Measurements from ENCODE around the gene PGAM2. TPM values are rescaled to one million over a fixed set of nuclear protein-coding genes. Genes with fewer than 3 reads are reported as not detected.

Gene PGAM2
- polyA plus RNA-seq, 3 donors = 0.13 TPM; not detected in 2

GRCh38 chr7:44087911-44088838, 22.8 kb upstream of the PGAM2 start:
- Mint-ChIP-seq H3K36me3 (no peaks in the 10 kb centered on the region), H3K27ac (no peak overlapping the region), H3K4me1 (no peaks in the 10 kb centered on the region), H3K4me3 (no peak overlapping the region), H3K27me3 (ENCODE audit: low read depth in 3 of 3) (peaks cover 0 to 8% (median 5%) of the 10 kb centered on the region in 3 donors), H3K9me3 (peaks cover 0 to 3% (median 0%) of the 10 kb centered on the region in 7 donors)
- no peaks in the 10 kb centered on the region for H3K36me3 ChIP-seq (replicated peaks in 1 of 2; ENCODE audit: control insufficient read depth in 1 of 2, insufficient read depth in 2 of 2, low read length in 2 of 2)
- 85% methylated on average over 16 of the region's 20 CpGs for WGBS (ENCODE audit: insufficient coverage)
- H3K4me3 ChIP-seq (replicated peaks in 1 of 3; ENCODE audit: low read depth in 2 of 3, low read length in 3 of 3) = no peak overlapping the region
- H3K9me3 ChIP-seq (replicated peaks in 1 of 2; ENCODE audit: control insufficient read depth in 1 of 2, insufficient read depth in 1 of 2, low read length in 2 of 2) = no peaks in the 10 kb centered on the region
- H3K4me1 ChIP-seq (ENCODE audit: control insufficient read depth in 1 of 2, insufficient read depth in 2 of 2, low read length in 2 of 2) = no peaks in the 10 kb centered on the region
- intact Hi-C loops (cut with micrococcal nuclease) = loop anchor here in 1 of 2 donors (10.0 kb wide), 1 partner anchor 63 kb away; no protein-coding TSS in a partner anchor
- DNase-seq = no peak
- H3K9ac ChIP-seq (ENCODE audit: insufficient read depth, low read length, poor library complexity, severe bottlenecking) = no peak overlapping the region
- H3K27me3 ChIP-seq (ENCODE audit: control insufficient read depth in 2 of 2, insufficient read depth in 2 of 2, low read length in 2 of 2) = no peaks in the 10 kb centered on the region
- no peaks in the 10 kb centered on the region for H3K79me2 ChIP-seq (ENCODE audit: insufficient read depth, low read length)
- no peaks in the 10 kb centered on the region for H4K20me1 ChIP-seq (ENCODE audit: insufficient read depth, low read length)
- no peak overlapping the region for H3K27ac ChIP-seq (ENCODE audit: low read depth in 1 of 2, low read length in 2 of 2)
- no peak overlapping the region for H3K4me2 ChIP-seq (replicated peaks; ENCODE audit: extremely low read depth, low read length, poor library complexity, severe bottlenecking)
- no peak overlapping the region for H2AFZ ChIP-seq (ENCODE audit: insufficient read depth, low read depth, low read length, poor library complexity, severe bottlenecking)
- no peak for TF ChIP-seq CTCF (IDR thresholded peaks at IDR 0.05)

- H3K27me3 Mint-ChIP-seq (ENCODE audit: low read depth in 3 of 3) = peaks cover 0 to 8% (median 5%) of the 10 kb centered on the region in 3 donors
- no peaks in the 10 kb centered on the region for H4K20me1 ChIP-seq (ENCODE audit: insufficient read depth, low read length)
- no peaks in the 10 kb centered on the region for H3K27me3 ChIP-seq (ENCODE audit: control insufficient read depth in 2 of 2, insufficient read depth in 2 of 2, low read length in 2 of 2)
- H3K4me3 Mint-ChIP-seq = no peak overlapping the region
- no peak for TF ChIP-seq CTCF (IDR thresholded peaks at IDR 0.05)
- no peak overlapping the region for H3K9ac ChIP-seq (ENCODE audit: insufficient read depth, low read length, poor library complexity, severe bottlenecking)
- H3K4me2 ChIP-seq (replicated peaks; ENCODE audit: extremely low read depth, low read length, poor library complexity, severe bottlenecking) = no peak overlapping the region
- H3K4me3 ChIP-seq (replicated peaks in 1 of 3; ENCODE audit: low read depth in 2 of 3, low read length in 3 of 3) = no peak overlapping the region
- H3K4me1 ChIP-seq (ENCODE audit: control insufficient read depth in 1 of 2, insufficient read depth in 2 of 2, low read length in 2 of 2) = peaks cover 4 to 5% of the 10 kb centered on the region in 2 donors
- H3K27ac Mint-ChIP-seq = no peak overlapping the region
- no peaks in the 10 kb centered on the region for H3K36me3 Mint-ChIP-seq
- H3K79me2 ChIP-seq (ENCODE audit: insufficient read depth, low read length) = peaks cover 3% of the 10 kb centered on the region
- H3K36me3 ChIP-seq (replicated peaks in 1 of 2; ENCODE audit: control insufficient read depth in 1 of 2, insufficient read depth in 2 of 2, low read length in 2 of 2) = no peaks in the 10 kb centered on the region
- H3K9me3 Mint-ChIP-seq = peaks cover 0 to 3% (median 0%) of the 10 kb centered on the region in 7 donors
- WGBS (ENCODE audit: insufficient coverage) = 100% methylated on average over 1 of the region's 3 CpGs
- H3K27ac ChIP-seq (ENCODE audit: low read depth in 1 of 2, low read length in 2 of 2) = no peak overlapping the region
- intact Hi-C loops (cut with micrococcal nuclease) = loop anchor here in 1 of 2 donors (10.0 kb wide), 1 partner anchor 62 kb away; no protein-coding TSS in a partner anchor
- no peaks in the 10 kb centered on the region for H3K9me3 ChIP-seq (replicated peaks in 1 of 2; ENCODE audit: control insufficient read depth in 1 of 2, insufficient read depth in 1 of 2, low read length in 2 of 2)
- no peak overlapping the region for H2AFZ ChIP-seq (ENCODE audit: insufficient read depth, low read depth, low read length, poor library complexity, severe bottlenecking)
- H3K4me1 Mint-ChIP-seq = peaks cover 7% of the 10 kb centered on the region
- no peak for DNase-seq
Observed at GRCh38 chr7:44086627-44087026, 21.3 kb upstream of the PGAM2 start.
